ENCODE results near the gene TMTC1. TPM values are rescaled to one million over a fixed set of nuclear protein-coding genes. Genes with fewer than 3 reads are reported as not detected.

TMTC1 gene
- polyA plus RNA-seq, 1 donor (not counting 4 experiments of a cell fraction or from before 2014, with no cell fraction given): 3.7 TPM

GRCh38 chr12:29627221-29627620 is 156.5 kb downstream of the TMTC1 start:
- Histone ChIP-seq H3K4me2 (ENCODE audit: control insufficient read depth, extremely low read depth, insufficient read depth, low read depth, low read length) (no peak overlapping the region), H3K79me2 (ENCODE audit: control insufficient read depth, insufficient read depth, low read length) (no peaks in the 10 kb centered on the region), H3K9me3 (ENCODE audit: control insufficient read depth, low read depth, low read length) (no peaks in the 10 kb centered on the region), H2AFZ (ENCODE audit: control insufficient read depth, low read length) (no peak overlapping the region), H3K9me1 (ENCODE audit: control insufficient read depth, extremely low read depth, insufficient read depth, low read length) (no peaks in the 10 kb centered on the region), H3K27me3 (ENCODE audit: control insufficient read depth, extremely low read depth, insufficient read depth, low read length) (no peaks in the 10 kb centered on the region), H3K4me1 (ENCODE audit: control insufficient read depth, extremely low read depth, insufficient read depth, low read length) (no peaks in the 10 kb centered on the region), H4K20me1 (ENCODE audit: control insufficient read depth, extremely low read depth, insufficient read depth, low read length) (no peaks in the 10 kb centered on the region), H3K9ac (ENCODE audit: control insufficient read depth, extremely low read depth, insufficient read depth, low read length) (no peak overlapping the region), H3K4me3 (ENCODE audit: control insufficient read depth in 2 of 3, extremely low read depth in 1 of 3, insufficient read depth in 2 of 3, low read depth in 1 of 3, low read length in 3 of 3) (no peak overlapping the region), H3K36me3 (ENCODE audit: control insufficient read depth in 2 of 2, extremely low read depth in 1 of 2, insufficient read depth in 2 of 2, low read length in 2 of 2) (no peaks in the 10 kb centered on the region), H3K27ac (ENCODE audit: control insufficient read depth, insufficient read depth, low read length) (no peak overlapping the region)
- TF ChIP-seq CTCF (optimal IDR thresholded peaks at IDR 0.05 in 1 of 3, IDR thresholded peaks at IDR 0.05 in 1 of 3, conservative IDR thresholded peaks at IDR 0.05 in 1 of 3; ENCODE audit: extremely low read depth in 1 of 3, insufficient read depth in 2 of 3, low read length in 3 of 3) (no peak), EZH2 (IDR thresholded peaks at IDR 0.05; ENCODE audit: low read length) (no peak)
- DNase-seq (ENCODE audit: low read depth, low spot score) (no peak), FAIRE-seq (no peak)
- dilution Hi-C loops (cut with MboI; ENCODE audit: extremely low pct_ligation_motif_present, low sequenced_read_pairs): no loop called here

GRCh38 chr12:29625359-29625953 is 158.3 kb downstream of the TMTC1 start:
- TF ChIP-seq EZH2 (IDR thresholded peaks at IDR 0.05; ENCODE audit: low read length) (no peak), CTCF (optimal IDR thresholded peaks at IDR 0.05 in 1 of 3, IDR thresholded peaks at IDR 0.05 in 1 of 3, conservative IDR thresholded peaks at IDR 0.05 in 1 of 3; ENCODE audit: extremely low read depth in 1 of 3, insufficient read depth in 2 of 3, low read length in 3 of 3) (no peak)

More at GRCh38 chr12:29625359-29625953, 158.3 kb downstream of the TMTC1 start:
- Histone ChIP-seq H3K4me1 (ENCODE audit: control insufficient read depth, extremely low read depth, insufficient read depth, low read length) (no peaks in the 10 kb centered on the region), H3K79me2 (ENCODE audit: control insufficient read depth, insufficient read depth, low read length) (no peaks in the 10 kb centered on the region), H4K20me1 (ENCODE audit: control insufficient read depth, extremely low read depth, insufficient read depth, low read length) (no peaks in the 10 kb centered on the region), H3K9ac (ENCODE audit: control insufficient read depth, extremely low read depth, insufficient read depth, low read length) (no peak overlapping the region), H2AFZ (ENCODE audit: control insufficient read depth, low read length) (no peak overlapping the region), H3K27me3 (ENCODE audit: control insufficient read depth, extremely low read depth, insufficient read depth, low read length) (no peaks in the 10 kb centered on the region), H3K4me2 (ENCODE audit: control insufficient read depth, extremely low read depth, insufficient read depth, low read depth, low read length) (no peak overlapping the region), H3K9me3 (ENCODE audit: control insufficient read depth, low read depth, low read length) (no peaks in the 10 kb centered on the region), H3K36me3 (ENCODE audit: control insufficient read depth in 2 of 2, extremely low read depth in 1 of 2, insufficient read depth in 2 of 2, low read length in 2 of 2) (peaks cover 0 to 1% of the 10 kb centered on the region in 2 experiments), H3K4me3 (ENCODE audit: control insufficient read depth in 2 of 3, extremely low read depth in 1 of 3, insufficient read depth in 2 of 3, low read depth in 1 of 3, low read length in 3 of 3) (no peak overlapping the region), H3K27ac (ENCODE audit: control insufficient read depth, insufficient read depth, low read length) (no peak overlapping the region), H3K9me1 (ENCODE audit: control insufficient read depth, extremely low read depth, insufficient read depth, low read length) (no peaks in the 10 kb centered on the region)
- DNase-seq (ENCODE audit: low read depth, low spot score): no peak
- FAIRE-seq: no peak
- dilution Hi-C loops (cut with MboI; ENCODE audit: extremely low pct_ligation_motif_present, low sequenced_read_pairs): no loop called here
